HepG2 (cell line): ENCODE measurements around the gene CHADL. TPM values are rescaled to one million over a fixed set of nuclear protein-coding genes. Genes with fewer than 3 reads are reported as not detected.

Source experiments
- CBX5 ChIP-seq: sonication (generic); formaldehyde crosslinking; IDR thresholded peaks from 2 replicates; pipeline ENCODE4 v1.4.0; 2020; ENCODE audit warnings: missing genetic modification reagents, borderline replicate concordance
- GTF2F1 ChIP-seq: fragments of 150-350 bp; IDR thresholded peaks from 2 replicates; pipeline ENCODE4 v1.6.1; 2014; ENCODE audit warnings: low read length
- HIVEP1 ChIP-seq: sonication (generic); formaldehyde crosslinking; IDR thresholded peaks from 2 replicates; pipeline ENCODE4 v1.4.0; 2020; ENCODE audit warnings: mild to moderate bottlenecking, missing genetic modification reagents
- KAT2B ChIP-seq: fragments of 150-350 bp; IDR thresholded peaks from 2 replicates; pipeline ENCODE4 v1.6.1; 2014; ENCODE audit warnings: low read depth, low read length, borderline replicate concordance
- KDM1A ChIP-seq: IDR thresholded peaks from 2 replicates; pipeline ENCODE4 v1.6.1; 2016; ENCODE audit warnings: missing compliant biosample characterization
- MNT ChIP-seq: fragments of 450-650 bp; IDR thresholded peaks from 2 replicates; pipeline ENCODE4 v1.6.1; 2016
- NFE2L1 ChIP-seq: sonication (generic); formaldehyde crosslinking; IDR thresholded peaks from 2 replicates; pipeline ENCODE4 v1.4.0; 2020; ENCODE audit warnings: missing genetic modification reagents, mild to moderate bottlenecking, borderline replicate concordance
- PHB2 ChIP-seq: fragments of 450-650 bp; IDR thresholded peaks from 2 replicates; pipeline ENCODE4 v1.6.1; 2018; ENCODE audit not compliant: partially characterized antibody
- RFX3 ChIP-seq: IDR thresholded peaks from 2 replicates; pipeline ENCODE4 v1.6.1; 2016; ENCODE audit warnings: missing biosample characterization, missing genetic modification reagents
- SNAI1 ChIP-seq: sonication (generic); formaldehyde crosslinking; IDR thresholded peaks from 2 replicates; pipeline ENCODE4 v1.5.0; 2020; ENCODE audit warnings: mild to moderate bottlenecking, missing genetic modification reagents, borderline replicate concordance
- TP53 ChIP-seq: sonication (generic); formaldehyde crosslinking; conservative IDR thresholded peaks from 2 replicates; pipeline ENCODE4 v1.4.0; 2020; ENCODE audit warnings: missing genetic modification reagents
- U2AF2 ChIP-seq: fragments of 200-400 bp; formaldehyde crosslinking; IDR thresholded peaks from 2 replicates; pipeline ENCODE4 v1.6.1; 2017; ENCODE audit warnings: low read depth, mild to moderate bottlenecking, low read length
- ZFP37 ChIP-seq: sonication (generic); formaldehyde crosslinking; IDR thresholded peaks from 2 replicates; pipeline ENCODE4 v1.4.0; 2020; ENCODE audit warnings: missing genetic modification reagents, borderline replicate concordance
- ZFY ChIP-seq: sonication (generic); formaldehyde crosslinking; IDR thresholded peaks from 2 replicates; pipeline ENCODE4 v1.4.0; 2020; ENCODE audit warnings: missing genetic modification reagents
- ZKSCAN5 ChIP-seq: sonication (generic); formaldehyde crosslinking; IDR thresholded peaks from 2 replicates; pipeline ENCODE4 v1.5.1; 2020; ENCODE audit warnings: mild to moderate bottlenecking, missing genetic modification reagents
- ZMYM2 ChIP-seq: sonication (generic); formaldehyde crosslinking; IDR thresholded peaks from 2 replicates; pipeline ENCODE4 v1.8.0; 2022; ENCODE audit warnings: mild to moderate bottlenecking, missing genetic modification reagents
- ZNF101 ChIP-seq: sonication (generic); formaldehyde crosslinking; IDR thresholded peaks from 2 replicates; pipeline ENCODE4 v1.4.0; 2020; ENCODE audit warnings: mild to moderate bottlenecking, low read depth, missing genetic modification reagents, borderline replicate concordance
- ZNF260 ChIP-seq: sonication (generic); formaldehyde crosslinking; IDR thresholded peaks from 2 replicates; pipeline ENCODE4 v1.4.0; 2020; ENCODE audit warnings: missing genetic modification reagents, low read depth, mild to moderate bottlenecking, borderline replicate concordance
- ZNF274 ChIP-seq: sonication (generic); formaldehyde crosslinking; IDR thresholded peaks from 2 replicates; pipeline ENCODE4 v1.5.1; 2020; ENCODE audit warnings: mild to moderate bottlenecking, missing genetic modification reagents
- ZNF468 ChIP-seq: sonication (generic); formaldehyde crosslinking; IDR thresholded peaks from 2 replicates; pipeline ENCODE4 v1.8.0; 2022; ENCODE audit warnings: mild to moderate bottlenecking, moderate library complexity, missing genetic modification reagents
- ZNF503 ChIP-seq: sonication (generic); formaldehyde crosslinking; IDR thresholded peaks from 2 replicates; pipeline ENCODE4 v1.4.0; 2020; ENCODE audit warnings: missing genetic modification reagents
- ZNF747 ChIP-seq: sonication (generic); formaldehyde crosslinking; IDR thresholded peaks from 2 replicates; pipeline ENCODE4 v1.8.1; 2023; ENCODE audit warnings: missing genetic modification reagents, mild to moderate bottlenecking, borderline replicate concordance
- polyA plus RNA-seq, 8 experiments: library from polyadenylated mRNA; depleted of rRNA in 3 of 8; stranded (reverse) in 7 of 8; unstranded in 1 of 8; fragments of >200 nt; fragmentation: Illumina TruSeq in 4 of 8; extraction: Trizol in 4 of 8; gene quantifications; 2 replicates each; pipeline versions ENCODE4 v1.2.1 to v1.2.3, GENCODE V29; 2011 to 2016; ENCODE audit warnings: low read depth in 4 of 8, missing spikeins in 1 of 8, mixed read lengths in 1 of 8; ENCODE audit not compliant: insufficient read depth in 1 of 8
- total RNA-seq, 5 experiments: library from RNA; depleted of rRNA; stranded (reverse); fragments of >200 nt; fragmentation: Illumina TruSeq; extraction: Trizol; gene quantifications; 2 replicates each; pipeline ENCODE4 v1.2.3, GENCODE V29; 2016; ENCODE audit warnings: low read depth in 1 of 5
- TF ChIP-seq, protein P1 (sequence below): sonication (generic); formaldehyde crosslinking; IDR thresholded peaks from 2 replicates; pipeline ENCODE4 v1.5.0; 2020; ENCODE audit warnings: missing genetic modification reagents, mild to moderate bottlenecking, borderline replicate concordance
- TF ChIP-seq, protein P2 (sequence below): IDR thresholded peaks from 2 replicates; pipeline ENCODE4 v1.6.1; 2016; ENCODE audit warnings: missing genetic modification reagents, missing compliant biosample characterization
- TF ChIP-seq, protein P3 (sequence below): sonication (generic); formaldehyde crosslinking; IDR thresholded peaks from 2 replicates; pipeline ENCODE4 v1.5.1; 2020; ENCODE audit warnings: mild to moderate bottlenecking, moderate library complexity, missing genetic modification reagents

Gene CHADL
- total and polyA plus RNA-seq, 2 of the 13 experiments (the other 11 are each of a cell fraction or from before 2014, with no cell fraction given): 2.8 to 8.1 TPM

DNA sequence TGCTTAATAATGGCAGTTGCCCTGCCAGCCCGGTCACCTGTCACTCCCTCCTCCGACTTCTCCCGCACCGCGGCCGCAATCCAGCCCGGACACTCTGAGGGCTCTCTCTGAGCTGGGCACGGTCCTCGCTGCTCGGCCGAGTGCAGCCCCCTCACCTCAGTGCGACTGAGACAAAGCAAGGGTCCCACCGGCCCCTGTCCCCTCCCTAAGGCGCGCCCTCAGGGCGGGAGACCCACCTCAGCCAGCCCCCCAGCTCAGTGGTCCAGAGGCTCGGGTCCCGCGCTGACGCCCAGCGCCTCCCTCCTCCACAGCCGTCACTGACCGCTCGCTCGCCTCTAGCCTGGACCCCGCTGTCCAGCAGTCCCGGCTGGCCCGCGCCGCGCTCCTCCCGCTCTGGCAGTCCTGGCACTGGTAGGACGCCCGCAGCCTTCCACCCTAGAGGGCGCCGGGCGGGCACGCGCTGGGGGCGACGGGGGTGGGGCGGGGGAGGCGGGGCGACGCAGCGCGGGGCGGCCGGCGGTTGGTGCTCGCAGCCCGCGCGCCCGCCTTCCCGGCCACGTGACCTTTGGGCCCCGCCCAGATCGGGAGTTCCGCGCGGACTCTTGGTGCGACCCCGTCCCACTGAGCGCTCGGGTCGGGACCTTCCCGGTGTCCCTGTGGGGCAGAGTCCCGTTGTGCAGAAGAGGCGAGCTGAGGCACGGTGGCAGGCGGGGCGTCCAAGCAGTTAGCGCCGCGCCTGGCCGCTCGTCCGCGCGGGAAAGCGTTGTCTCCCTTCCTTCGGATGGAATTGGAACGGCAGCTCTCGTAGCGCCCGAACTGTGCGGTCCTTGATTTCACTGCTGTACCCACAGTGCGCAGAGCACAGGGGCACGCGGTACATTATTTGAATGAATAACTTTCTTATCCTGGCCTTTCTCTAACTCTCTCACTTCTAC is 43.4 kb downstream of the CHADL start (continued):
- TF ChIP-seq U2AF2: no peak
- TF ChIP-seq, protein P1, sequence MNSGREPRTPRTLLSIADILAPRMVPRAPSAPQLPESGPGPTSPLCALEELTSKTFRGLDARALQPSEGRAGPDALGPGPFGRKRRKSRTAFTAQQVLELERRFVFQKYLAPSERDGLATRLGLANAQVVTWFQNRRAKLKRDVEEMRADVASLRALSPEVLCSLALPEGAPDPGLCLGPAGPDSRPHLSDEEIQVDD: 0 out of 2 replicates have a peak, but pooled peaks have one; percentile 30
- TF ChIP-seq ZMYM2 (CRISPR knock-in tag): no peak
- no peak for TF ChIP-seq ZKSCAN5
- TF ChIP-seq ZNF468: no peak
- TF ChIP-seq ZNF260 (CRISPR knock-in tag): no peak
- peak; percentile 24; the same call in 1 of the 2 replicates for TF ChIP-seq CBX5 (CRISPR knock-in tag)
- TF ChIP-seq, protein P2, sequence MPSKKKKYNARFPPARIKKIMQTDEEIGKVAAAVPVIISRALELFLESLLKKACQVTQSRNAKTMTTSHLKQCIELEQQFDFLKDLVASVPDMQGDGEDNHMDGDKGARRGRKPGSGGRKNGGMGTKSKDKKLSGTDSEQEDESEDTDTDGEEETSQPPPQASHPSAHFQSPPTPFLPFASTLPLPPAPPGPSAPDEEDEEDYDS: peak; percentile 36; the same call in 1 of the 2 replicates
- TF ChIP-seq PHB2: no peak
- peak; percentile 64 for TF ChIP-seq MNT
- TF ChIP-seq, protein P3, sequence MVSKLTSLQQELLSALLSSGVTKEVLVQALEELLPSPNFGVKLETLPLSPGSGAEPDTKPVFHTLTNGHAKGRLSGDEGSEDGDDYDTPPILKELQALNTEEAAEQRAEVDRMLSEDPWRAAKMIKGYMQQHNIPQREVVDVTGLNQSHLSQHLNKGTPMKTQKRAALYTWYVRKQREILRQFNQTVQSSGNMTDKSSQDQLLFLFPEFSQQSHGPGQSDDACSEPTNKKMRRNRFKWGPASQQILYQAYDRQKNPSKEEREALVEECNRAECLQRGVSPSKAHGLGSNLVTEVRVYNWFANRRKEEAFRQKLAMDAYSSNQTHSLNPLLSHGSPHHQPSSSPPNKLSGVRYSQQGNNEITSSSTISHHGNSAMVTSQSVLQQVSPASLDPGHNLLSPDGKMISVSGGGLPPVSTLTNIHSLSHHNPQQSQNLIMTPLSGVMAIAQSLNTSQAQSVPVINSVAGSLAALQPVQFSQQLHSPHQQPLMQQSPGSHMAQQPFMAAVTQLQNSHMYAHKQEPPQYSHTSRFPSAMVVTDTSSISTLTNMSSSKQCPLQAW (CRISPR knock-in tag): no peak; the same call in 1 of the 2 replicates
- TF ChIP-seq KDM1A (CRISPR knock-in tag): no peak
- no peak for TF ChIP-seq ZFP37 (CRISPR knock-in tag)
- TF ChIP-seq ZFY (CRISPR knock-in tag): no peak
- no peak for TF ChIP-seq RFX3 (CRISPR knock-in tag)
- TF ChIP-seq HIVEP1 (CRISPR knock-in tag): no peak
- no peak for TF ChIP-seq ZNF101
- TF ChIP-seq NFE2L1 (CRISPR knock-in tag): no peak
- TF ChIP-seq ZNF747 (CRISPR knock-in tag): 0 out of 2 replicates have a peak, but pooled peaks have one; percentile 41
- no peak for TF ChIP-seq TP53 (CRISPR knock-in tag)
- TF ChIP-seq ZNF503 (CRISPR knock-in tag): no peak
- no peak for TF ChIP-seq SNAI1 (CRISPR knock-in tag)
- no peak for TF ChIP-seq GTF2F1
- no peak for TF ChIP-seq ZNF274 (CRISPR knock-in tag)
- no peak for TF ChIP-seq KAT2B
